GM12873 (cell line): ENCODE measurements around the gene LAMC1.

ENCODE experiments used
- CTCF ChIP-seq: IDR thresholded peaks from 2 replicates; pipeline ENCODE4 v1.5.1; 2012; ENCODE audit warnings: low read depth, mild to moderate bottlenecking, moderate library complexity, low read length, control low read depth; ENCODE audit not compliant: insufficient read depth; ENCODE audit errors: missing control alignments

Gene LAMC1

GRCh38 chr1:183077097-183077496 is 53.9 kb downstream of the LAMC1 start:
- TF ChIP-seq CTCF: no peak

GRCh38 chr1:183079712-183080388 is 56.6 kb downstream of the LAMC1 start:
- no peak for TF ChIP-seq CTCF

GRCh38 chr1:183080406-183080805 is 57.2 kb downstream of the LAMC1 start:
- TF ChIP-seq CTCF: no peak

GRCh38 chr1:183081402-183082120 is 58.3 kb downstream of the LAMC1 start:
- TF ChIP-seq CTCF: no peak

- no peak for TF ChIP-seq CTCF
These were observed 59.4 kb downstream of the LAMC1 start for GRCh38 chr1:183082650-183083049.

- TF ChIP-seq CTCF: no peak
These were observed 63.8 kb downstream of the LAMC1 start for GRCh38 chr1:183087001-183087400.

- TF ChIP-seq CTCF: no peak
These were observed 65.9 kb downstream of the LAMC1 start for GRCh38 chr1:183089025-183089639.
